ENCODE results near the gene AVP. TPM values are rescaled to one million over a fixed set of nuclear protein-coding genes. Genes with fewer than 3 reads are reported as not detected.

AVP gene
- total and polyA plus RNA-seq, 4 donors = 2.5 TPM; not detected in 3

DNA sequence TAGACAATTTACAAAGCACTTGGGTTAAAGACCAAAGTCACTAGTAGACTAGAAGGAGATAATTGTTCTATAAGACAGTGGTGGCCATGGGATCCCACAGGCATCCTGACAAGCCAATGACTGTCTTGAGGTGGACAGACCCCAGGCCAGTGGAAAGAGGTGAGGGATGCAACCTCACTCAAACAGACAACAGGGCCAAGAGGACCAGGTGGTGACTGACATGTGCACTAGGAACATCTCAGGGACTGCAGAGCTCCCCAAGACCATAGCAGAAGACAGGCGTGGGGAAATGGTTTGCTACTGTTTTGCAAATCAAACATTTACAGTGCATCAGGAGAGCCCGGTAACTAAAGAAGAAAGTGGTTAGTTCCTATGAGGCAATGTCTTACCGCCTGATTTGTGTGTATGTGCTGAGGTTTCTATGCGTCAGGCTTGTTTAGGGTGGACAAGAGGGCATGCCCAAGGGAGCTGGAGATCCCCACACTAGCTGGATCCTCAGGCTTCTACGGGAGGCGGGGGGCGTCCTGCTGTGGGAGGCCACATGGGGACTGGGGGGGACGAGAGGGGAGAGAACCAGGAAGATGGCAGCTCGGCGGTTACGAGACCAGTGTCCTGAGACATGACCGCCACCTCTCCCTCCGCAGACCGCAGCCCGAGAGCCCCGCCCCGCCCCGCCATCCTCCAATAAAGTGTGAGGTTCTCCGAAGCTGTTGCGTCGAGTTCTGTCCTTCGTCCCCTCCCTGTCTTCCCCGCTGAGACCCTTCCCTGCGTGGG is 39.3 kb downstream of the AVP start:
- peak overlapping the region; percentile 89 to 93 for H3K27ac ChIP-seq (ENCODE audit: low read depth in 1 of 2, low read length in 2 of 2)
- peak overlapping the region; percentile 74 to 81 (median 80) for H3K4me3 ChIP-seq (ENCODE audit: low read depth in 1 of 3, low read length in 3 of 3)
- peaks cover 5 to 37% (median 24%) of the 10 kb centered on the region in 4 donors for H3K4me1 ChIP-seq (ENCODE audit: control insufficient read depth in 4 of 4, insufficient read depth in 4 of 4, low read length in 3 of 4)
- 3% methylated on average over 24 of the region's 24 CpGs for WGBS
- peaks cover 9 to 27% (median 18%) of the 10 kb centered on the region in 4 donors for H3K36me3 ChIP-seq (ENCODE audit: control insufficient read depth in 4 of 4, insufficient read depth in 3 of 4, low read depth in 1 of 4, low read length in 3 of 4)
- TF ChIP-seq FOXA2 (IDR thresholded peaks at IDR 0.05) (no peak), TAF1 (conservative IDR thresholded peaks at IDR 0.05) (no peak), SP1 (IDR thresholded peaks at IDR 0.05) (peak; percentile 43), YY1 (IDR thresholded peaks at IDR 0.05) (peak; percentile 80), GABPA (IDR thresholded peaks at IDR 0.05 in 1 of 2, conservative IDR thresholded peaks at IDR 0.05 in 1 of 2) (no peak), RAD21 (IDR thresholded peaks at IDR 0.05) (no peak), RXRA (IDR thresholded peaks at IDR 0.05) (peak in 1 of 2 donors; percentile 36), HNF4G (IDR thresholded peaks at IDR 0.05) (no peak), FOXA1 (IDR thresholded peaks at IDR 0.05) (no peak), NR2F2 (IDR thresholded peaks at IDR 0.05) (no peak), HNF4A (conservative IDR thresholded peaks at IDR 0.05) (no peak)
- TF ChIP-seq, protein P1, sequence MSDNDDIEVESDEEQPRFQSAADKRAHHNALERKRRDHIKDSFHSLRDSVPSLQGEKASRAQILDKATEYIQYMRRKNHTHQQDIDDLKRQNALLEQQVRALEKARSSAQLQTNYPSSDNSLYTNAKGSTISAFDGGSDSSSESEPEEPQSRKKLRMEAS (IDR thresholded peaks at IDR 0.05) = no peak
- TF ChIP-seq, protein P2, sequence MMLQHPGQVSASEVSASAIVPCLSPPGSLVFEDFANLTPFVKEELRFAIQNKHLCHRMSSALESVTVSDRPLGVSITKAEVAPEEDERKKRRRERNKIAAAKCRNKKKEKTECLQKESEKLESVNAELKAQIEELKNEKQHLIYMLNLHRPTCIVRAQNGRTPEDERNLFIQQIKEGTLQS (IDR thresholded peaks at IDR 0.05) = no peak
- TF ChIP-seq, protein P3, sequence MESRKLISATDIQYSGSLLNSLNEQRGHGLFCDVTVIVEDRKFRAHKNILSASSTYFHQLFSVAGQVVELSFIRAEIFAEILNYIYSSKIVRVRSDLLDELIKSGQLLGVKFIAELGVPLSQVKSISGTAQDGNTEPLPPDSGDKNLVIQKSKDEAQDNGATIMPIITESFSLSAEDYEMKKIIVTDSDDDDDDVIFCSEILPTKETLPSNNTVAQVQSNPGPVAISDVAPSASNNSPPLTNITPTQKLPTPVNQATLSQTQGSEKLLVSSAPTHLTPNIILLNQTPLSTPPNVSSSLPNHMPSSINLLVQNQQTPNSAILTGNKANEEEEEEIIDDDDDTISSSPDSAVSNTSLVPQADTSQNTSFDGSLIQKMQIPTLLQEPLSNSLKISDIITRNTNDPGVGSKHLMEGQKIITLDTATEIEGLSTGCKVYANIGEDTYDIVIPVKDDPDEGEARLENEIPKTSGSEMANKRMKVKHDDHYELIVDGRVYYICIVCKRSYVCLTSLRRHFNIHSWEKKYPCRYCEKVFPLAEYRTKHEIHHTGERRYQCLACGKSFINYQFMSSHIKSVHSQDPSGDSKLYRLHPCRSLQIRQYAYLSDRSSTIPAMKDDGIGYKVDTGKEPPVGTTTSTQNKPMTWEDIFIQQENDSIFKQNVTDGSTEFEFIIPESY (IDR thresholded peaks at IDR 0.05) = no peak
- TF ChIP-seq, protein P4, sequence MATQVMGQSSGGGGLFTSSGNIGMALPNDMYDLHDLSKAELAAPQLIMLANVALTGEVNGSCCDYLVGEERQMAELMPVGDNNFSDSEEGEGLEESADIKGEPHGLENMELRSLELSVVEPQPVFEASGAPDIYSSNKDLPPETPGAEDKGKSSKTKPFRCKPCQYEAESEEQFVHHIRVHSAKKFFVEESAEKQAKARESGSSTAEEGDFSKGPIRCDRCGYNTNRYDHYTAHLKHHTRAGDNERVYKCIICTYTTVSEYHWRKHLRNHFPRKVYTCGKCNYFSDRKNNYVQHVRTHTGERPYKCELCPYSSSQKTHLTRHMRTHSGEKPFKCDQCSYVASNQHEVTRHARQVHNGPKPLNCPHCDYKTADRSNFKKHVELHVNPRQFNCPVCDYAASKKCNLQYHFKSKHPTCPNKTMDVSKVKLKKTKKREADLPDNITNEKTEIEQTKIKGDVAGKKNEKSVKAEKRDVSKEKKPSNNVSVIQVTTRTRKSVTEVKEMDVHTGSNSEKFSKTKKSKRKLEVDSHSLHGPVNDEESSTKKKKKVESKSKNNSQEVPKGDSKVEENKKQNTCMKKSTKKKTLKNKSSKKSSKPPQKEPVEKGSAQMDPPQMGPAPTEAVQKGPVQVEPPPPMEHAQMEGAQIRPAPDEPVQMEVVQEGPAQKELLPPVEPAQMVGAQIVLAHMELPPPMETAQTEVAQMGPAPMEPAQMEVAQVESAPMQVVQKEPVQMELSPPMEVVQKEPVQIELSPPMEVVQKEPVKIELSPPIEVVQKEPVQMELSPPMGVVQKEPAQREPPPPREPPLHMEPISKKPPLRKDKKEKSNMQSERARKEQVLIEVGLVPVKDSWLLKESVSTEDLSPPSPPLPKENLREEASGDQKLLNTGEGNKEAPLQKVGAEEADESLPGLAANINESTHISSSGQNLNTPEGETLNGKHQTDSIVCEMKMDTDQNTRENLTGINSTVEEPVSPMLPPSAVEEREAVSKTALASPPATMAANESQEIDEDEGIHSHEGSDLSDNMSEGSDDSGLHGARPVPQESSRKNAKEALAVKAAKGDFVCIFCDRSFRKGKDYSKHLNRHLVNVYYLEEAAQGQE (IDR thresholded peaks at IDR 0.05) = no peak
- TF ChIP-seq, protein P5, sequence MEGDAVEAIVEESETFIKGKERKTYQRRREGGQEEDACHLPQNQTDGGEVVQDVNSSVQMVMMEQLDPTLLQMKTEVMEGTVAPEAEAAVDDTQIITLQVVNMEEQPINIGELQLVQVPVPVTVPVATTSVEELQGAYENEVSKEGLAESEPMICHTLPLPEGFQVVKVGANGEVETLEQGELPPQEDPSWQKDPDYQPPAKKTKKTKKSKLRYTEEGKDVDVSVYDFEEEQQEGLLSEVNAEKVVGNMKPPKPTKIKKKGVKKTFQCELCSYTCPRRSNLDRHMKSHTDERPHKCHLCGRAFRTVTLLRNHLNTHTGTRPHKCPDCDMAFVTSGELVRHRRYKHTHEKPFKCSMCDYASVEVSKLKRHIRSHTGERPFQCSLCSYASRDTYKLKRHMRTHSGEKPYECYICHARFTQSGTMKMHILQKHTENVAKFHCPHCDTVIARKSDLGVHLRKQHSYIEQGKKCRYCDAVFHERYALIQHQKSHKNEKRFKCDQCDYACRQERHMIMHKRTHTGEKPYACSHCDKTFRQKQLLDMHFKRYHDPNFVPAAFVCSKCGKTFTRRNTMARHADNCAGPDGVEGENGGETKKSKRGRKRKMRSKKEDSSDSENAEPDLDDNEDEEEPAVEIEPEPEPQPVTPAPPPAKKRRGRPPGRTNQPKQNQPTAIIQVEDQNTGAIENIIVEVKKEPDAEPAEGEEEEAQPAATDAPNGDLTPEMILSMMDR (IDR thresholded peaks at IDR 0.05; ENCODE audit: low read depth, low read length, missing input control) = no peak
- DNase-seq (ENCODE audit: low spot score) = peak; percentile 78
- H3K27me3 ChIP-seq (ENCODE audit: control insufficient read depth in 4 of 4, insufficient read depth in 4 of 4, low read length in 3 of 4) = no peaks in the 10 kb centered on the region
- peak overlapping the region; percentile 1 to 2 for H3K9ac ChIP-seq (ENCODE audit: low read depth in 1 of 2, low read length in 2 of 2)
- no peaks in the 10 kb centered on the region for H3K9me3 ChIP-seq (ENCODE audit: control insufficient read depth in 4 of 4, low read length in 3 of 4)
